Keratinocyte (primary cell): Measurements from ENCODE around the gene PGAM2. TPM values are rescaled to one million over a fixed set of nuclear protein-coding genes. Genes with fewer than 3 reads are reported as not detected.

ENCODE experiments used
- DNase-seq: peaks from one replicate; pipeline ENCODE4 v3.0.0-alpha.2; 2011; ENCODE audit warnings: low read depth, missing footprints, low spot score
- FAIRE-seq: peaks from 2 replicates; lab custom pipeline; 2011; peaks lifted over from hg19 to GRCh38; lab: Jason Lieb, UNC
- H2AFZ ChIP-seq: 2 replicates; pipeline ENCODE4 v1.6.0; 2012; ENCODE audit warnings: low read length, control low read depth, inconsistent platforms; ENCODE audit not compliant: control insufficient read depth
- H3K27ac ChIP-seq: 2 replicates; pipeline ENCODE4 v1.5.1; 2011; ENCODE audit warnings: low read length; ENCODE audit not compliant: control insufficient read depth, insufficient read depth
- H3K27me3 ChIP-seq: 3 replicates; pipeline ENCODE4 v1.6.0; 2011; ENCODE audit warnings: low read length; ENCODE audit not compliant: control insufficient read depth, insufficient read depth; ENCODE audit errors: extremely low read depth
- H3K36me3 ChIP-seq, 2 experiments: 2 replicates in 1 of 2; 3 replicates in 1 of 2; pipeline ENCODE4 v1.5.1; 2011; ENCODE audit warnings: low read length in 2 of 2, mild to moderate bottlenecking in 1 of 2; ENCODE audit not compliant: control insufficient read depth in 2 of 2, insufficient read depth in 2 of 2; ENCODE audit errors: extremely low read depth in 1 of 2
- H3K4me1 ChIP-seq: 3 replicates; pipeline ENCODE4 v1.5.1; 2011; ENCODE audit warnings: low read length; ENCODE audit not compliant: control insufficient read depth, insufficient read depth; ENCODE audit errors: extremely low read depth
- H3K4me2 ChIP-seq: 3 replicates; pipeline ENCODE4 v1.6.0; 2011; ENCODE audit warnings: low read depth, low read length; ENCODE audit not compliant: control insufficient read depth, insufficient read depth; ENCODE audit errors: extremely low read depth
- H3K4me3 ChIP-seq, 3 experiments: fragments of 200-600 bp in 1 of 3; sonication (generic) in 1 of 3; 2 replicates in 2 of 3; 3 replicates in 1 of 3; pipeline ENCODE4 v1.5.1; 2011 to 2016; ENCODE audit warnings: low read length in 3 of 3, mild to moderate bottlenecking in 3 of 3, control low read depth in 2 of 3, inconsistent platforms in 1 of 3, low read depth in 1 of 3, mixed read lengths in 1 of 3, mixed run types in 1 of 3, moderate library complexity in 1 of 3; ENCODE audit not compliant: control insufficient read depth in 2 of 3, insufficient read depth in 2 of 3; ENCODE audit errors: extremely low read depth in 1 of 3
- H3K79me2 ChIP-seq: 2 replicates; pipeline ENCODE4 v1.6.0; 2012; ENCODE audit warnings: low read length; ENCODE audit not compliant: control insufficient read depth, insufficient read depth
- H3K9ac ChIP-seq: 3 replicates; pipeline ENCODE4 v1.6.0; 2011; ENCODE audit warnings: low read length; ENCODE audit not compliant: control insufficient read depth, insufficient read depth; ENCODE audit errors: extremely low read depth
- H3K9me1 ChIP-seq: 3 replicates; pipeline ENCODE4 v1.6.0; 2011; ENCODE audit warnings: low read length; ENCODE audit not compliant: control insufficient read depth, insufficient read depth; ENCODE audit errors: extremely low read depth
- H3K9me3 ChIP-seq: 2 replicates; pipeline ENCODE4 v1.5.1; 2012; ENCODE audit warnings: low read depth, low read length; ENCODE audit not compliant: control insufficient read depth
- H4K20me1 ChIP-seq: 3 replicates; pipeline ENCODE4 v1.6.0; 2011; ENCODE audit warnings: low read length; ENCODE audit not compliant: control insufficient read depth, insufficient read depth; ENCODE audit errors: extremely low read depth
- CTCF ChIP-seq, 3 experiments: IDR thresholded peaks in 1 of 3; conservative IDR thresholded peaks in 1 of 3; optimal IDR thresholded peaks in 1 of 3; 2 replicates in 2 of 3; 3 replicates in 1 of 3; pipeline versions ENCODE3 to v1.5.1; 2011; ENCODE audit warnings: low read length in 3 of 3, mild to moderate bottlenecking in 3 of 3, moderate library complexity in 2 of 3, control low read depth in 1 of 3, inconsistent platforms in 1 of 3; ENCODE audit not compliant: insufficient read depth in 2 of 3; ENCODE audit errors: extremely low read depth in 1 of 3
- EZH2 ChIP-seq: IDR thresholded peaks from one replicate; pipeline ENCODE4 v1.6.1; 2012; ENCODE audit warnings: inconsistent platforms, mild to moderate bottlenecking, low read length, moderate library complexity
- dilution Hi-C: fragments of 300-500 bp; cut with MboI; formaldehyde crosslinking; loops from one replicate; pipeline ENCODE4 v1.7.0; 2020; ENCODE audit warnings: low sequenced_read_pairs; ENCODE audit not compliant: extremely low pct_ligation_motif_present
- polyA plus RNA-seq, 5 experiments: library from polyadenylated mRNA; depleted of rRNA in 3 of 5; stranded (reverse) in 3 of 5; stranded (forward) in 1 of 5; unstranded in 1 of 5; fragments of >200 nt; gene quantifications; 1 replicate in 1 of 5; 2 replicates in 3 of 5; 3 replicates in 1 of 5; pipeline versions ENCODE4 v1.2.1 to v1.2.3, GENCODE V29; 2011 to 2012; ENCODE audit warnings: missing spikeins in 2 of 5, low read depth in 1 of 5, low replicate concordance in 1 of 5

The PGAM2 gene
- polyA plus RNA-seq, 1 donor (not counting 4 experiments of a cell fraction or from before 2014, with no cell fraction given), result not detected

DNA sequence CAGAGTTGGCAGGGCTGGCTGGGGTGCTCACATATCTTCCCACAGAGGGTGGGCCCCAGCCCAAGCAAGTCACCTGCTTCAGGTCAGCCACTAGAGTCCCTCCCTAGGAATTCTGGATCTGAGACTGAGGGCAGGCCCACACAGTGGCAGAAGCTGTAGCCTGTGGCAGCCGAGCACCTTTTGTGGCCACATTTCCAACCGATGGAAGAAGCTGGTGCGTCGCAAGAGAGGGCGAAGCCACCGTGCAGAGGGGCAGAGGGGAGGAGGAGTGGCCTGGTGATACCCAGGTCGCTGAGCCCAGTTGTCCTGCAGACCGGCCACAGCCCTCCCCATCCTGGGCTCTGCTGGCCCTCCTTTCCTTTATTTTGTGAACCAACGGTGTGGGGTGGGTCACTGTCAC lies 11.7 kb upstream of the PGAM2 start:
- Histone ChIP-seq H3K4me1 (peaks cover 20% of the 10 kb centered on the region), H3K27me3 (no peaks in the 10 kb centered on the region), H3K27ac (no peak overlapping the region), H3K9me1 (peaks cover 3% of the 10 kb centered on the region), H3K36me3 (peaks cover 6 to 27% of the 10 kb centered on the region in 2 experiments), H3K79me2 (no peaks in the 10 kb centered on the region), H2AFZ (no peak overlapping the region), H4K20me1 (no peaks in the 10 kb centered on the region), H3K4me2 (no peak overlapping the region), H3K4me3 (no peak overlapping the region), H3K9ac (no peak overlapping the region), H3K9me3 (no peaks in the 10 kb centered on the region)
- dilution Hi-C loops, result no loop called here
- FAIRE-seq (no peak), DNase-seq (no peak)
- no peak for TF ChIP-seq CTCF (optimal IDR thresholded peaks at IDR 0.05 in 1 of 3, IDR thresholded peaks at IDR 0.05 in 1 of 3, conservative IDR thresholded peaks at IDR 0.05 in 1 of 3; ENCODE audit: extremely low read depth in 1 of 3, insufficient read depth in 2 of 3, low read length in 3 of 3)
- no peak for TF ChIP-seq EZH2

GRCh38 chr7:44076101-44076895 lies 10.9 kb upstream of the PGAM2 start:
- H3K9me3 ChIP-seq, result no peaks in the 10 kb centered on the region
- no peak overlapping the region for H3K27ac ChIP-seq
- H3K9ac ChIP-seq, result no peak overlapping the region
- no peak for FAIRE-seq
- peaks cover 3% of the 10 kb centered on the region for H3K9me1 ChIP-seq
- DNase-seq, result no peak
- peaks cover 28% of the 10 kb centered on the region for H3K4me1 ChIP-seq
- H3K36me3 ChIP-seq, result peaks cover 6 to 27% of the 10 kb centered on the region in 2 experiments
- TF ChIP-seq EZH2, result no peak
- no peak for TF ChIP-seq CTCF (optimal IDR thresholded peaks at IDR 0.05 in 1 of 3, IDR thresholded peaks at IDR 0.05 in 1 of 3, conservative IDR thresholded peaks at IDR 0.05 in 1 of 3; ENCODE audit: extremely low read depth in 1 of 3, insufficient read depth in 2 of 3, low read length in 3 of 3)
- no peaks in the 10 kb centered on the region for H3K79me2 ChIP-seq
- H2AFZ ChIP-seq, result no peak overlapping the region
- H3K4me2 ChIP-seq, result no peak overlapping the region
- no peaks in the 10 kb centered on the region for H4K20me1 ChIP-seq
- H3K4me3 ChIP-seq, result no peak overlapping the region
- dilution Hi-C loops, result no loop called here
- H3K27me3 ChIP-seq, result no peaks in the 10 kb centered on the region
